B cell (primary cell): ENCODE data around the gene CEP85. TPM values are rescaled to one million over a fixed set of nuclear protein-coding genes. Genes with fewer than 3 reads are reported as not detected.
A peak's percentile ranks its signal among the peaks of the same experiment; 100 is the strongest.

Experiments used
- ATAC-seq: fragments of 200-7000 bp; cut with Tn5 transposase; one replicate; pipeline ENCODE4 v1.10.0; 2021; ENCODE audit warnings: low read depth, mild to moderate bottlenecking, moderate number of reproducible peaks, moderate library complexity
- CTCF ChIA-PET: fragments of 350-600 bp; sonication (Branson Sonifier 250); formaldehyde crosslinking; loops from one replicate; lab custom pipeline; 2021; ENCODE audit warnings: antibody characterized with exemption, inconsistent platforms; lab: Charles Lee
- POLR2A ChIA-PET: fragments of 350-600 bp; sonication (Branson Sonifier 250); formaldehyde crosslinking; loops from one replicate; lab custom pipeline; 2021; ENCODE audit warnings: antibody characterized with exemption; lab: Charles Lee
- DNase-seq: peaks from one replicate; pipeline ENCODE4 v3.0.0; 2013
- H2AFZ ChIP-seq: 2 replicates; pipeline ENCODE4 v1.6.1; 2012; ENCODE audit warnings: mild to moderate bottlenecking, low read depth, low read length; ENCODE audit not compliant: insufficient read depth, poor library complexity, severe bottlenecking
- H3K27ac ChIP-seq, 2 donors: 1 replicate in 1 of 2; 2 replicates in 1 of 2; pipeline ENCODE4 v1.5.1; 2012 to 2013; ENCODE audit warnings: low read length in 2 of 2, mild to moderate bottlenecking in 2 of 2, moderate library complexity in 1 of 2
- H3K27me3 ChIP-seq, 4 experiments: fragments of 200-600 bp in 1 of 4; sonication (generic) in 1 of 4; replicated peaks in 1 of 4; 1 replicate in 2 of 4; 2 replicates in 2 of 4; pipeline versions ENCODE4 v1.6.1 to v1.7.0; 2013 to 2016; ENCODE audit warnings: low read length in 3 of 4, mild to moderate bottlenecking in 2 of 4, mixed read lengths in 1 of 4, moderate library complexity in 1 of 4; ENCODE audit not compliant: insufficient read depth in 4 of 4, control insufficient read depth in 3 of 4; ENCODE audit errors: control extremely low read depth in 1 of 4
- H3K36me3 ChIP-seq, 2 experiments: replicated peaks in 1 of 2; 1 replicate in 1 of 2; 2 replicates in 1 of 2; pipeline versions ENCODE4 v1.6.1 to v1.7.1; 2013; ENCODE audit warnings: low read length in 1 of 2; ENCODE audit not compliant: insufficient read depth in 2 of 2, control insufficient read depth in 1 of 2; ENCODE audit errors: control extremely low read depth in 1 of 2, extremely low read depth in 1 of 2
- H3K4me1 ChIP-seq, 2 donors: fragments of 200-600 bp in 1 of 2; sonication (generic) in 1 of 2; 1 replicate in 1 of 2; 2 replicates in 1 of 2; pipeline versions ENCODE4 v1.5.1 to v1.6.1; 2013 to 2017; ENCODE audit warnings: low read length in 2 of 2; ENCODE audit not compliant: control insufficient read depth in 2 of 2, insufficient read depth in 2 of 2
- H3K4me2 ChIP-seq: replicated peaks from 2 replicates; pipeline ENCODE3; 2012; ENCODE audit warnings: mild to moderate bottlenecking, low read depth, low read length; ENCODE audit not compliant: poor library complexity, severe bottlenecking
- H3K4me3 ChIP-seq, 5 experiments: fragments of 200-600 bp in 1 of 5; sonication (generic) in 1 of 5; 1 replicate in 3 of 5; 2 replicates in 2 of 5; pipeline versions ENCODE4 v1.5.1 to v1.7.0; 2011 to 2016; ENCODE audit warnings: low read length in 4 of 5, mild to moderate bottlenecking in 4 of 5, low read depth in 2 of 5, control low read depth in 1 of 5, moderate library complexity in 1 of 5; ENCODE audit not compliant: insufficient read depth in 1 of 5; ENCODE audit errors: control extremely low read depth in 1 of 5, extremely low read depth in 1 of 5
- H3K79me2 ChIP-seq: fragments of 200-600 bp; sonication (generic); one replicate; pipeline ENCODE4 v1.6.0; 2016; ENCODE audit warnings: low read length; ENCODE audit not compliant: control insufficient read depth, insufficient read depth
- H3K9ac ChIP-seq: fragments of 200-600 bp; sonication (generic); 2 replicates; pipeline ENCODE4 v1.6.1; 2017; ENCODE audit warnings: mild to moderate bottlenecking, low read length, moderate library complexity
- H3K9me3 ChIP-seq, 3 donors: one replicate each; pipeline versions ENCODE4 v1.6.1 to v1.7.1; 2013; ENCODE audit warnings: low read length in 2 of 3; ENCODE audit not compliant: control insufficient read depth in 2 of 3, insufficient read depth in 1 of 3; ENCODE audit errors: control extremely low read depth in 1 of 3
- H4K20me1 ChIP-seq: 2 replicates; pipeline ENCODE4 v1.6.0; 2012; ENCODE audit warnings: mild to moderate bottlenecking, low read length; ENCODE audit not compliant: insufficient read depth, control insufficient read depth, poor library complexity, severe bottlenecking
- H3K27ac Mint-ChIP-seq: one replicate; pipeline ENCODE4 v1.8.0; 2021; ENCODE audit warnings: mixed read lengths
- H3K27me3 Mint-ChIP-seq: one replicate; pipeline ENCODE4 v1.8.0; 2021; ENCODE audit warnings: mixed read lengths
- H3K4me1 Mint-ChIP-seq: one replicate; pipeline ENCODE4 v1.8.0; 2021; ENCODE audit warnings: mixed read lengths
- H3K4me3 Mint-ChIP-seq: one replicate; pipeline ENCODE4 v1.8.0; 2021; ENCODE audit warnings: mixed read lengths
- H3K9me3 Mint-ChIP-seq: one replicate; pipeline ENCODE4 v1.8.0; 2022; ENCODE audit warnings: mixed read lengths; ENCODE audit not compliant: insufficient read depth
- CTCF ChIP-seq: fragments of 200-600 bp; IDR thresholded peaks from one replicate; pipeline ENCODE4 v1.8.0; 2022; ENCODE audit warnings: antibody characterized with exemption, mild to moderate bottlenecking
- EZH2 ChIP-seq: IDR thresholded peaks from 2 replicates; pipeline ENCODE4 v1.6.1; 2012; ENCODE audit warnings: borderline replicate concordance, low read depth, mild to moderate bottlenecking, moderate library complexity, low read length; ENCODE audit not compliant: insufficient read depth, poor library complexity, severe bottlenecking
- WGBS: methylation state at CpG from one replicate; pipeline ENCODE4 v1.1.5; 2013; ENCODE audit warnings: missing lambda C conversion rate; ENCODE audit not compliant: insufficient coverage; 5-methylcytosine and 5-hydroxymethylcytosine counted together
- intact Hi-C: fragments of 100-400 bp; cut with micrococcal nuclease; formaldehyde crosslinking; loops from one replicate; pipeline ENCODE4 v1.10.0; 2022
- polyA plus RNA-seq: library from polyadenylated mRNA; depleted of rRNA; stranded (reverse); fragments of >200 nt; gene quantifications from 2 replicates; pipeline ENCODE4 v1.2.3, GENCODE V29; 2012
- total RNA-seq, 2 donors: library from RNA; stranded (reverse); fragments of 120-200 nt in 1 of 2; gene quantifications; 1 replicate in 1 of 2; 2 replicates in 1 of 2; pipeline versions ENCODE4 v1.2.3 to v1.2.4, GENCODE V29; 2013 to 2022

The CEP85 gene
- total and polyA plus RNA-seq, 2 donors (not counting 1 experiment from before 2014, with no cell fraction given), result 16.2 to 16.3 TPM

GRCh38 chr1:26283279-26283853 is 49.4 kb downstream of the CEP85 start:
- Histone ChIP-seq H3K9ac (no peak overlapping the region), H3K4me2 (peak overlapping the region; percentile 27), H3K4me3 (no peak overlapping the region), H4K20me1 (peaks cover 22% of the 10 kb centered on the region), H3K36me3 (peaks cover 2 to 19% of the 10 kb centered on the region in 2 experiments), H3K27me3 (no peaks in the 10 kb centered on the region), H3K27ac (peak overlapping the region; percentile 93 to 96), H3K9me3 (no peaks in the 10 kb centered on the region), H3K4me1 (peaks cover 75 to 88% of the 10 kb centered on the region in 2 donors), H3K79me2 (peaks cover 45% of the 10 kb centered on the region), H2AFZ (no peak overlapping the region)
- 95% methylated on average over 4 of the region's 4 CpGs for WGBS
- intact Hi-C loops, result loop anchor here (10.0 kb wide), 1 partner anchor 1891 kb away; the partner anchor contains the start of gene PTAFR
- no peak for DNase-seq
- TF ChIP-seq CTCF (no peak), EZH2 (no peak)
- no peaks in the 10 kb centered on the region for H3K9me3 Mint-ChIP-seq
- H3K4me1 Mint-ChIP-seq, result peaks cover 86% of the 10 kb centered on the region
- CTCF ChIA-PET, result interaction anchor here (1.9 to 26.4 kb wide), 4 partner anchors 36 to 149 kb away, joined by 5 to 1400 read pairs (median 48); partner anchors contain the start of genes CD52, DHDDS and UBXN11
- H3K27me3 Mint-ChIP-seq, result no peaks in the 10 kb centered on the region
- no peak for ATAC-seq
- H3K4me3 Mint-ChIP-seq, result peak overlapping the region; percentile 87
- POLR2A ChIA-PET, result interaction anchor here (3.3 to 21.9 kb wide), 2 partner anchors 7 to 34 kb away, joined by 17 to 1239 read pairs; partner anchors contain the start of gene CD52
- H3K27ac Mint-ChIP-seq, result peak overlapping the region; percentile 97
